ENCODE data around the gene ATP1B3.
"Not testable (repeated sequence)": the region's sequence is repeated elsewhere in the genome, so short reads cannot be mapped to it uniquely, and the experiment has no call there.

The ATP1B3 gene

DNA sequence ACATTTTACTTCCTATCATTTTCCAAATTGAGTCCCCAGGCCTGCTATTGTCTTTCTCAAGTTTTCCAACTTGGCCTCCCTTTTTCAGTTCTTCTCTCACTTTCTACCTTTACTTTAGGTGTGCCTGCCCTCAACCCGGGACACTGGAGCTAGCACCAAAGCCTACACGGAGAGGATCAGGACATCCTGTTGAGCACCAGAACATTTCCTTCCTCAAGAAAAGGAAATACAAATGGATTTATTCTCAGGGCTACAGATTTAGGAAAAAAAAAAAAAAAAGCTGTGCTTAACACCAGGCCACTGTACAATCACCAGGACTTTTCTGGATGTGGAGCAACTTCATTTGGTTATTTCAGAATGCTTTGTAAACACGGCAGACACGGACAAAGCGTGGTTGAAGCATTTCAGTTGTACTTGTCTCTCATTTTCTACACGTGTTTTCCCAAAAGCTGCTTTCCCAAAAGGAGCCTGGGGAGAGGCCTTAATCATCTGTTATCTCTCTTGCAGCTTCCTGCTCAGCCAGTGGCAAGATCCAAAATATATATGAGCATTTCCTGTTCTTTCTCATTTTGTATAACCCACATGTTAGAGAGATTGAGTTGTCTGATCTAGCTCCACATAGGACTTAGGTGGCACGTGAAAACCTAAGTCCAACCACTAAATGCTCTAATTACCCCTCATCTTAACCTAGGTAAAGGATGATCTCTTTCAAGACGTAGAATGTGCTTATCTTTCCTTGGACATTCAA, 15.5 kb upstream of the ATP1B3 start:
- DNase-seq = no peak

DNA sequence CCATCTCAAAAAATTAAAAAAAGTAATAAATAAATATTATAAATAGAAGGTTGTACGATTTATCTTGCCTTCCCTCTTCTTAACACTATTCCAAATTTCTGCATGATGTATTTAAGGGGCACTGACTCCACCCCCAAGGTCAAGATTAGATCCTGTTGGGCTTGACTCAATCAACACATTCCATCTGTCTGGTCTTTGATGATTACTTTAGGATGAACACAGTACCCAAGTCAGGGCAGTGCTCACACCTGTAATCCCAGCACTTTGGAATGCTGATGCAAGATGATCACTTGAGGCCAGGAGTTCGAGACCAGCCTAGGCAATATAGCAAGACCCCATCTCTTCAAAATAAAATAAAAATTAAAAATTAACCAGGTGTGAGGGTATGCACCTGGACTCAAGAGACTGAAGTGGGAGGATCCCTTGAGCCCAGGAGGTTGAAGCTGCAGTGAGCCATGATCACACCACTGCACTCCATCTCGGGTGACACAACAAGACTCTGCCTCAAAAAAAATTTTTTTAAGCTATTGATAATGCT, 14.1 kb upstream of the ATP1B3 start:
- DNase-seq = no peak

DNA sequence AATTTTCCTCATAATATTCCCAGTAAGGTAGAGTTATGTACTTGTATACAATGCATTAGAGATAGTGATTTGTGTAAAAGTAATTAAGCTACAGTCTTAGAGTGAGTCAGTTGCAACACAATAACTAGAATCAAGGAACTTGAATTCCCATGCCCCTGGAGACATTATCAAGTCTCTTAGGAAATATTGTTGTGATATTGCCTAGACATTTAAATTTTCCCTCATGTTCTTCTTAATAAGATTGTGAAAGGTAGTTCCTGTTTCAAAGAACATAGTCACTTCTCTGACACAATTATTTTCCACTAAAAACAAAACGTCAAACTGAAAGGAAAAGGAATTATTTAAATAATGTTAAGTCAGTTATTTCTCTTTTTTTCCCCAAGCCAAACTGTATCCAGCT, 13.0 kb upstream of the ATP1B3 start:
- DNase-seq = no peak

GRCh38 chr3:141864281-141864970, 12.0 kb upstream of the ATP1B3 start:
- DNase-seq = no peak

DNA sequence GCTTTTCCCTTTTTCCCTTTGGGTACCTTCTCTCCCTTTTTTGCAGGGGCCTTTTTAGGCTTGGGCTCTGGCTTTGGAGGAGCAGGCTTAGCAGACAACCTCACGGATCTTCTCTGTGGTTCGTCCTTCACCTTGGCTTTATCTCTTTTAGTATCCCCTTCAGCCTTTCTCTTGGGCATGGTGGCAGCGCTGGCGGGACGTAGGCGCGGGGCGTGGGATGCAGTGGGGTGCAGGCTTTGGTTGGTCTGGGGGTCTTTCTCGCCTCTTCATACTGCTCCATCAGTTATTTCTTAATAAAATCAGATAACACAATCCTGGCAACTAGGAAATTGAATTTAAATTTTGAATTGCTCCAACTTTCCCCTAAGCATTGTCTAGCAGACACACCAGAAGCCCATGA, 11.3 kb upstream of the ATP1B3 start:
- DNase-seq = no peak

GRCh38 chr3:141870091-141870687, 6.3 kb upstream of the ATP1B3 start:
- DNase-seq = no peak

- DNase-seq = peak in 13 of 14 donors; percentile 15 to 84 (median 77)
Measured at GRCh38 chr3:141875374-141875892, 1.0 kb upstream of the ATP1B3 start.

GRCh38 chr3:141875893-141876380, 506 bp upstream of the ATP1B3 start:
- peak in 3 of 14 donors; percentile 58 to 71 (median 70) for DNase-seq

DNA sequence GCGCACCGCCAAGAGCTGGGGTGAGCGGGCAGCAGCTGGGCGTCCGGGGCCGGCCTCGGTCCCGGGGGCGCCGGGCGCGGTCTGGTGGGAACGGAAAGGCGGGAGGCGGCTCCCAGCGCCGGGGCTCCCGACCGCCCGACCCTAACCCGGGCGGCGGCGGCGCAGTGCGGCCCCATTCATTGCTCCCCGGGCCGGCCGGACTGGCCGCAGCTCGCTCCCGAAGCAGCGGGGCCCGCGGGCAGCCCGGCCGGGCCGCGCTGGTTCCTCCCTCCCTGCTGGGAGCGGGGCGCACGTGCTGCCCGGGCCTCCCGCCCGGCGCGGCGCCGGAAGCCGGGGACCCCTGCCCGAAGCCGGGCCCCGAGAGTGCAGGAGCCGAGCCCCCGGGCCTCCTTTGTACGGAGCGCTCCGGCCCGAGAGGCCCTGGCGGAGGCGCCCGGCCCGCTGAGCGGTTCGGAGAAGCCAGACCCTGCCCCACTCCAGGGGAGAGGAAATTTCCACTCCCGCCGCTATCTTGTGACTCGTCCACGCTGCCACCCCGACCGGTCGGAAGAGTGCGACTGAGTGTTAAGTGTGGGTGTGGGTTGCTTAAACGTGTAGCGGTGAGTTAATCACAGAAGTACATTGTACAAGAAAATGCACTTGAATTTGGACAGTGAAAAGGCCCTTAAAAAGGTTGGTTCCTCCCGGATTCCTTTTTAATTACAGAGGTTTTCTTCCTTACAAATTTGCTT, 613 bp downstream of the ATP1B3 start:
- peak in 13 of 14 donors; percentile 3 to 76 (median 47) for DNase-seq

- no peak for DNase-seq
Measured at GRCh38 chr3:141877911-141878310, 1.5 kb downstream of the ATP1B3 start.

GRCh38 chr3:141878326-141878725, 1.9 kb downstream of the ATP1B3 start:
- DNase-seq = no peak

DNA sequence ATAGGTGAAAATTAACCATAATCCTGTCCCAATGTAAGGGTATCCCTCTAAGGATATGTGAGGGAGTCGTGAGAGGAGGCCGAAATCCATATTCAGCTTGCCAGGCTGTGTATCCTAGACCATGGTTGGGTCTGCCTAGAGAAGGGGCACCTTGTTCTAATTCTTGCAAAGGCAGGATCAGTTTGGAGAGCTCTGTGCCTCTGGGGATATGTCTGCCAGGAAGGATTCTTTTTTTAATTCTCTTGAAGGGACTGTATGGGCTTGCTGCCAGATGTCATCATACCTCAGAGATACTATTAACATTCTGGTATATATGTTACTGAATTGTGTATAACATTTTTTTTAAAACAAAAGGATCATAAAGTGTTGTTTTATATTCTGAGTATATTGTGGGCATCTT, 2.4 kb downstream of the ATP1B3 start:
- DNase-seq = no peak

GRCh38 chr3:141881702-141882101, 5.3 kb downstream of the ATP1B3 start:
- DNase-seq = no peak

DNA sequence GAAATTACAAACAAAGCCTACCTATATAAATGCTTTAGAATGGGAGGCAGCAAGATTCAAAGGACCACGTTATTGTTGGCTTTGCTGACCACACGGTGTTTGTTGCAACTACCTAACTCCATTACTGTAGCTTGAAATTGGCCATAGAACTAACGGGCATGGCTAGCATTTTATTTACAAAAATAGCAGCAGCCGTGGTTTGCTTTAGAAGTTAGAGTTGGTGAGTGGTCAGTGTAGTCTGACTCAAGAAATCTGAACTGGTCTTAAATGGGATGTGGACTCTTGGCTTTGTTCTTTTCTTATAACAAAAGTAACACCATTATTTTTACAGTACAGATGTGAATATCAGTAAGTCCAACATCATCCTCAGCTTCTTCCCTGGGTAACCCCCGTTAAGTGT, 10.6 kb downstream of the ATP1B3 start:
- no peak for DNase-seq

DNA sequence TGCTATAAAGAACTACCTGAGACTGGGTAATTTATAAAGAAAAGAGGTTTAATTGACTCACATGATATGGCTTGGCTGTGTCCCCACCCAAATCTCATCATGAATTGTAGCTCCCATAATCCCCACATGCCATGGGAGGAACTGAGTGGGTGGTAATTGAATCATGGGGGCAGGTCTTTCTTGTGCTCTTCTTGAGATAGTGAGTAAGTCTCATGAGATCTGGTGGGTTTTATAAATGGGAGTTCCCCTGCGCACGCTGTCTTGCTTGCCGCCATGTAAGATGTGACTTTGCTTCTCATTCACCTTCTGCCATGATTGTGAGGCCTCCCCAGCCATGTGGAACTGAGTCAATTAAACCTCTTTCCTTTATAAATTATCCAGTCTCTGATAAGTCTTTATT, 12.1 kb downstream of the ATP1B3 start:
- DNase-seq = not testable (repeated sequence)

- no peak for DNase-seq
Measured at GRCh38 chr3:141894524-141895176, 18.2 kb downstream of the ATP1B3 start.

GRCh38 chr3:141895731-141896130, 19.3 kb downstream of the ATP1B3 start:
- DNase-seq = no peak

- no peak for DNase-seq
Measured at GRCh38 chr3:141898908-141899307, 22.5 kb downstream of the ATP1B3 start.

- DNase-seq = no peak
Measured at GRCh38 chr3:141900343-141900742, 23.9 kb downstream of the ATP1B3 start.

- DNase-seq = no peak
Measured at GRCh38 chr3:141901914-141902313, 25.5 kb downstream of the ATP1B3 start.

DNA sequence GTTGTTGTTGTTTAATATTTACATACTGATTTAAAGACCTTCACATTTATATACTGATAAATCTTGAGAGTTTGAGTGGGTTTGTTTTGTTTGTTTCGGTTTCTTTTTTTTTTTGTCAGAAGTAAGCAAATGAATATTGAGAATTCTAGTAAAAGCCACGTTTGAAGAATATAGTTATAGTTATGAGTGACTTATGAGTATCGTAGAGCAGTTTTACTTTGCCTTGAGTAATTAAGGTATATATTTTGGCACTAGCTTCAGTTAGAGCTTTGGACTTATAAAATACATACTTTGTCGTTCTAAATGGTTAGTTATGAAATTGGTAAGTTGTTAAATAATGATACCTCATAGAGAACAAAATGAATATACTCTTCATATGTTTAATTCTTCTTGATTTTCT, 27.8 kb downstream of the ATP1B3 start:
- no peak for DNase-seq

GRCh38 chr3:141905129-141905528, 28.7 kb downstream of the ATP1B3 start:
- DNase-seq = no peak

All from C1 segment of cervical spinal cord (tissue), 14 donors.